ENCODE measurements around the gene NGDN.

DNA sequence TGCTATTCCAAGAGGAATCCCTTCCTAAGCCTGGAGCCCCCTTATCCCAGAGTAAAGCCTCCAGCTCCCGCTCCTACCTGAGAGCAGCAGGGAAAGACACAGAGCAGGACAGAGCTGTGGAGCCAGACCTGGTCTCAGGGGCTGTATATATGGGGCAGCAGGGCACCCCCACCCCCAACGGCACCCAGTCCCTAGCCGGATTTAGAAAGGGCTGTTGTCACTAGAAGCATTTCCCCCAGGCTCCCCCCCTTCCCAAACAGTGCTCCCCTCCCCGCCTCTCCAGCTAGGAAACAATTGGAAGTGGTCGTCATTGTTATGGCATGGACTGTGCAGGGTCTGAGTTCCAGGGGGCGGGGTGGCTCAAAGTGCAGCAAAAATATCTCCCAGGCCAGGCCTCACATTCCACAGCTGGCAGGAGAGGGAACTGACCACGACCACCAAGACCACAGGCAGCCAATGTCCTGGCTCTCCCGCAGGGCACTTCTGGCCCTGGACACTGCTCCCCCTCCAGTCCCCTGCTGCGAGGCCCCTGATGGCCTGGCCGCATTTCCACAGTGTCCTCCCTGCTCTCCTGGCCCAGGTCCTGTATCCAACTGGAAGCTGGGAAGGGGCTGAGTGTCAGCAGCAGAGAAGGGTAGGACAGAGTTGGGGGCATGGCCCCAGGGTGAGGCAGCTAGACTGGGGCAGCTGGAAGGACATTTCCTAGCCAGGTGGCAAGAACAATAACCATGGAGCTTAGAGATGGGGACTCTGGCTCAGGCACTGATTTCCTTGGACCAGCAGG lies 33.8 kb upstream of the NGDN start, which contains the start of gene MYH7:
- TF ChIP-seq CTCF (IDR thresholded peaks at IDR 0.05) (no peak), POLR2AphosphoS5 (IDR thresholded peaks at IDR 0.05; ENCODE audit: insufficient read depth in 1 of 2, low read depth in 1 of 2) (no peak), POLR2A (IDR thresholded peaks at IDR 0.05) (no peak)
